WTC11 (cell line): ENCODE results near the gene BCL11A.

Source experiments
- CTCF ChIP-seq: fragments of 200-600 bp; IDR thresholded peaks from 2 replicates; pipeline ENCODE4 v1.8.0; 2022; ENCODE audit warnings: antibody characterized with exemption
- GABPB1 ChIP-seq: sonication (generic); formaldehyde crosslinking; IDR thresholded peaks from 2 replicates; pipeline ENCODE4 v1.8.1; 2023; ENCODE audit warnings: mild to moderate bottlenecking, missing genetic modification reagents
- IRF2 ChIP-seq: sonication (generic); formaldehyde crosslinking; IDR thresholded peaks from 2 replicates; pipeline ENCODE4 v1.8.0; 2022; ENCODE audit warnings: low read depth, missing genetic modification reagents, borderline replicate concordance
- MAX ChIP-seq: sonication (generic); formaldehyde crosslinking; IDR thresholded peaks from 2 replicates; pipeline ENCODE4 v1.8.0; 2022; ENCODE audit warnings: mild to moderate bottlenecking, missing genetic modification reagents
- NFE2L1 ChIP-seq: sonication (generic); formaldehyde crosslinking; IDR thresholded peaks from 2 replicates; pipeline ENCODE4 v1.8.1; 2023; ENCODE audit warnings: missing genetic modification reagents
- PRDM15 ChIP-seq: sonication (generic); formaldehyde crosslinking; IDR thresholded peaks from 2 replicates; pipeline ENCODE4 v1.8.0; 2022; ENCODE audit warnings: missing genetic modification reagents
- ZBTB21 ChIP-seq: sonication (generic); formaldehyde crosslinking; IDR thresholded peaks from 2 replicates; pipeline ENCODE4 v1.8.1; 2023; ENCODE audit warnings: mild to moderate bottlenecking, missing genetic modification reagents, borderline replicate concordance
- ZNF232 ChIP-seq: sonication (generic); formaldehyde crosslinking; IDR thresholded peaks from 2 replicates; pipeline ENCODE4 v1.8.0; 2022; ENCODE audit warnings: mild to moderate bottlenecking, missing genetic modification reagents
- ZNF317 ChIP-seq: sonication (generic); formaldehyde crosslinking; IDR thresholded peaks from 2 replicates; pipeline ENCODE4 v1.8.1; 2023; ENCODE audit warnings: low read depth, mild to moderate bottlenecking, moderate library complexity, missing genetic modification reagents, borderline replicate concordance
- ZSCAN18 ChIP-seq: fragments of 250-450 bp; sonication (Bioruptor Pico); IDR thresholded peaks from 2 replicates; pipeline ENCODE4 v2.1.2; 2022; ENCODE audit warnings: mild to moderate bottlenecking, moderate library complexity
- TF ChIP-seq, protein P1 (sequence below): sonication (generic); formaldehyde crosslinking; IDR thresholded peaks from 2 replicates; pipeline ENCODE4 v1.8.0; 2022; ENCODE audit warnings: mild to moderate bottlenecking, missing genetic modification reagents
- TF ChIP-seq, protein P2 (sequence below): sonication (generic); formaldehyde crosslinking; IDR thresholded peaks from 2 replicates; pipeline ENCODE4 v1.8.1; 2023; ENCODE audit warnings: mild to moderate bottlenecking, missing genetic modification reagents, moderate library complexity

DNA sequence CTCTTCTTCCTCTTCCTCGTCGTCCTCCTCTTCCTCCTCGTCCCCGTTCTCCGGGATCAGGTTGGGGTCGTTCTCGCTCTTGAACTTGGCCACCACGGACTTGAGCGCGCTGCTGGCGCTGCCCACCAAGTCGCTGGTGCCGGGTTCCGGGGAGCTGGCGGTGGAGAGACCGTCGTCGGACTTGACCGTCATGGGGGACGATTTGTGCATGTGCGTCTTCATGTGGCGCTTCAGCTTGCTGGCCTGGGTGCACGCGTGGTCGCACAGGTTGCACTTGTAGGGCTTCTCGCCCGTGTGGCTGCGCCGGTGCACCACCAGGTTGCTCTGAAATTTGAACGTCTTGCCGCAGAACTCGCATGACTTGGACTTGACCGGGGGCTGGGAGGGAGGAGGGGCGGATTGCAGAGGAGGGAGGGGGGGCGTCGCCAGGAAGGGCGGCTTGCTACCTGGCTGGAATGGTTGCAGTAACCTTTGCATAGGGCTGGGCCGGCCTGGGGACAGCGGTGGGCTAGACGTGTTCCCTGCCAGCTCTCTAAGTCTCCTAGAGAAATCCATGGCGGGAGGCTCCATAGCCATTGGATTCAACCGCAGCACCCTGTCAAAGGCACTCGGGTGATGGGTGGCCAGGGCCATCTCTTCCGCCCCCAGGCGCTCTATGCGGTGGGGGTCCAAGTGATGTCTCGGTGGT lies 91.9 kb downstream of the BCL11A start:
- TF ChIP-seq CTCF (no peak), ZSCAN18 (CRISPR knock-in tag) (no peak), MAX (CRISPR knock-in tag) (no peak), ZNF232 (CRISPR knock-in tag) (no peak), ZNF317 (CRISPR knock-in tag) (no peak), PRDM15 (no peak), GABPB1 (CRISPR knock-in tag) (no peak), NFE2L1 (CRISPR knock-in tag) (no peak), ZBTB21 (CRISPR knock-in tag) (no peak), IRF2 (CRISPR knock-in tag) (no peak)
- TF ChIP-seq, protein P1, sequence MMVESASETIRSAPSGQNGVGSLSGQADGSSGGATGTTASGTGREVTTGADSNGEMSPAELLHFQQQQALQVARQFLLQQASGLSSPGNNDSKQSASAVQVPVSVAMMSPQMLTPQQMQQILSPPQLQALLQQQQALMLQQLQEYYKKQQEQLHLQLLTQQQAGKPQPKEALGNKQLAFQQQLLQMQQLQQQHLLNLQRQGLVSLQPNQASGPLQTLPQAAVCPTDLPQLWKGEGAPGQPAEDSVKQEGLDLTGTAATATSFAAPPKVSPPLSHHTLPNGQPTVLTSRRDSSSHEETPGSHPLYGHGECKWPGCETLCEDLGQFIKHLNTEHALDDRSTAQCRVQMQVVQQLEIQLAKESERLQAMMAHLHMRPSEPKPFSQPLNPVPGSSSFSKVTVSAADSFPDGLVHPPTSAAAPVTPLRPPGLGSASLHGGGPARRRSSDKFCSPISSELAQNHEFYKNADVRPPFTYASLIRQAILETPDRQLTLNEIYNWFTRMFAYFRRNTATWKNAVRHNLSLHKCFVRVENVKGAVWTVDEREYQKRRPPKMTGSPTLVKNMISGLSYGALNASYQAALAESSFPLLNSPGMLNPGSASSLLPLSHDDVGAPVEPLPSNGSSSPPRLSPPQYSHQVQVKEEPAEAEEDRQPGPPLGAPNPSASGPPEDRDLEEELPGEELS (CRISPR knock-in tag): no peak
- TF ChIP-seq, protein P2, sequence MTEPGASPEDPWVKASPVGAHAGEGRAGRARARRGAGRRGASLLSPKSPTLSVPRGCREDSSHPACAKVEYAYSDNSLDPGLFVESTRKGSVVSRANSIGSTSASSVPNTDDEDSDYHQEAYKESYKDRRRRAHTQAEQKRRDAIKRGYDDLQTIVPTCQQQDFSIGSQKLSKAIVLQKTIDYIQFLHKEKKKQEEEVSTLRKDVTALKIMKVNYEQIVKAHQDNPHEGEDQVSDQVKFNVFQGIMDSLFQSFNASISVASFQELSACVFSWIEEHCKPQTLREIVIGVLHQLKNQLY (CRISPR knock-in tag): no peak
